Measurements from ENCODE around the gene CEMIP2.
A peak's percentile ranks its signal among the peaks of the same experiment; 100 is the strongest.

CEMIP2 gene

GRCh38 chr9:71746023-71746757 is 22.1 kb downstream of the CEMIP2 start:
- H3K27ac ChIP-seq, result no peak overlapping the region
- no peak for TF ChIP-seq CTCF (conservative IDR thresholded peaks at IDR 0.05)

- no peak for TF ChIP-seq CTCF (conservative IDR thresholded peaks at IDR 0.05)
- no peak overlapping the region for H3K27ac ChIP-seq
Measured at GRCh38 chr9:71744754-71745521, 23.4 kb downstream of the CEMIP2 start.

DNA sequence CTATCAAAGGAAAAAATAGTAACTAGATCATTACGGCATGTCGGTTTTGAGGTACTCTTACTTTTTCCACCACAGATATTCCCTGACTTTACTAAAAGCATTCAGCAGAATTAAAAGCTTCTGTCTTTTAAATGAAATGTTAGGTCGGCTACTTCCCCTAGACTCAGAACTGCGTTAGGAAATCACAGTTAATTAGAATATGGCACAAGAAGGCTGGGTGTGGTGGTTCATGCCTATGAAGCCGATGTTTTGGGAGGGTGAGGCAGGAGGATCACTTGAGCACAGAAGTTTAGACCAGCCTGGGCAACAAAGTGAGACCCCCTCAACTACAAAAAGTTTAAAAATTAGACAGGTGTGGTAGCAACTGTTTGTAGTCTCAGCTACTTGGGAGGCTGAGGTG is 24.4 kb downstream of the CEMIP2 start:
- peak overlapping the region; percentile 86 for H3K27ac ChIP-seq
- no peak for TF ChIP-seq CTCF (conservative IDR thresholded peaks at IDR 0.05)

DNA sequence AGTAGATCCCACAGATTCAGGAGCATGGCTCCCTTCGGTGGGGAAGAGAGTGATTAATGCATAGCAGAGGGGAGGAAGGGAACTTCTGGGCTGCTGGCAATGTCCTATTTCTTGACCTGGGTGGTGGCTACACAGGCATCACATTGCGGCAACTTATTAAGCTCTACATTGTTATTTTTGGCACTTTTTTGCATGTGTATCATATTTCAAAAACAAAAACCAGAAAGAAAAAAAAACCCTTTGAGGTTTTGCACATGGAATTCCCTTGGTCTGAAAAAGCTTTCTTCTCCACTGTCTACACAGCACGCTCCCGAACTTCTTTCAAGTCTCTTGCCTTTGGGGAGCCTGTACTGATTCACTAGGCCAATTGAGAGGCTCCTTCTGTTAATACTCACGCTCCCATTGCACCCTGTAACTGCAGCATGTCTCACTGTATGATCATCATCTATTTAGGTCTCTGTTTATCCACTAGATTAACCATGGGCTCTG is 25.1 kb downstream of the CEMIP2 start:
- TF ChIP-seq CTCF (conservative IDR thresholded peaks at IDR 0.05), result no peak
- H3K27ac ChIP-seq, result peak overlapping the region; percentile 86

DNA sequence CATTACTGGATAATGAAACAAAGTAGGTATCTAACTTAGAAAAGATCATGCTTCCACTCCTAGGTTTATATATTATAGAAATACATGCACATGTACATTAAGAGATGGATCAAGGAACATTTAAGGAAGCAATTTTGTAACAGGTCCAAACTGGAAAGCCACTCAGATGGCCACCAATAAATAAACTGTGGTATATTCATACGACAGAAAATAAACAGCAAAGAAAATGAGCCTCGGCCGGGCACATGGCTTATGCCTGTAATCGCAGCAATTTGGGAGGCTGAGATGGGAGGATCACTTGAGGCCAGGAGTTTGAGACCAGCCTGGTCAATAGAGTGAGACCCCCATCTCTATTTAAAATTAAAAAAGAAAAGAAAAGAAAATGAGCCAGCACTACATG is 25.6 kb downstream of the CEMIP2 start:
- peak overlapping the region; percentile 86 for H3K27ac ChIP-seq
- no peak for TF ChIP-seq CTCF (conservative IDR thresholded peaks at IDR 0.05)

- peak overlapping the region; percentile 86 for H3K27ac ChIP-seq
- TF ChIP-seq CTCF (conservative IDR thresholded peaks at IDR 0.05), result no peak
Measured at GRCh38 chr9:71741926-71742648, 26.2 kb downstream of the CEMIP2 start.

DNA sequence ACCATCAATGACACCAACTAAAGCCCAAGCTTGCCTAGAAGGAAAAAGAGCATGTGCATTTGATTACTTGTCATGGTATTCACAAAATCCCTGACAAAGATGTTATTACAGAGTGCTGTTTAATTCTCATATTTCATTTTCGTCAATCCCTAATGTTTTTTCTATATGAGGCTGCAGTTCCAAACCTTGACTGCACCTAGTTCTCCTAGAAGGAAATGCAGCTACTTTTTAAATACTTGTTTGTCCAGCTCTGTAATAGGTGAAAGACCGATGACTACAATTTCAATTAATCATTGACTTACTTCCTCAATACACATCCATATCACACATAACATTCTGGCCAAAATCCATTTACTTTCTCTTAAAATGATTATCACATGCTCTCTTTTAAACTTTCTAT is 28.1 kb downstream of the CEMIP2 start:
- no peak; the same call in 1 of the 2 replicates for TF ChIP-seq CTCF (conservative IDR thresholded peaks at IDR 0.05)
- H3K27ac ChIP-seq, result peak overlapping the region; percentile 86

Data from VCaP (cell line).